EL (cell line): ENCODE data around the gene ALDH3A1.
A peak's percentile ranks its signal among the peaks of the same experiment; 100 is the strongest.
"Not testable (repeated sequence)": the region's sequence is repeated elsewhere in the genome, so short reads cannot be mapped to it uniquely, and the experiment has no call there.

ENCODE experiments used
- DNase-seq: peaks from one replicate; pipeline ENCODE4 v3.0.0-alpha.2; 2016

Gene ALDH3A1

GRCh38 chr17:19747829-19748806 lies at the start of gene ALDH3A1:
Gene ALDH3A1 (minus strand): TSS chr17:19748298. CDS start chr17:19745129, 3,169 bp downstream.
- no peak for DNase-seq

DNA sequence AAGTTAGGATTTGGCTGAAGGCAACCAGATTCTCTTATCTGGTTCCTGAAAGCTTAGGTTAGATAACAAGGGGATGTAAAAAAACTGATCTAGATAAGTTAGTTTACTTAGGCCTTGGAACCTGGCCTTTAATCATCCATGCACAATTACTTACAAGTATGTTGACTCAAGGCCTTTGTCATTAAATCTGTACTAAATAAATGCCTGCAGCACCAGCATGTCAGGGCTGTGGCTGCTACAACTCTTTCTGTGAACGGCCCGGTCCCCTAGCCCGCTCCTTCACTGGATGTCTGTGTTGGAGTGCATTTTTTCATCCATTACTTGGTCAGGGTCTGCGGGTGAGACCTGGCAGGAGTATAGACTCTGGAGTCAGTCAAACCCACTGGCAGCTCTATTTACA lies 48.4 kb upstream of the ALDH3A1 start:
- no peak for DNase-seq

- DNase-seq, result no peak
Measured at GRCh38 chr17:19791918-19792550, 43.9 kb upstream of the ALDH3A1 start.

- no peak for DNase-seq
Measured at GRCh38 chr17:19787733-19788357, 39.7 kb upstream of the ALDH3A1 start.

DNA sequence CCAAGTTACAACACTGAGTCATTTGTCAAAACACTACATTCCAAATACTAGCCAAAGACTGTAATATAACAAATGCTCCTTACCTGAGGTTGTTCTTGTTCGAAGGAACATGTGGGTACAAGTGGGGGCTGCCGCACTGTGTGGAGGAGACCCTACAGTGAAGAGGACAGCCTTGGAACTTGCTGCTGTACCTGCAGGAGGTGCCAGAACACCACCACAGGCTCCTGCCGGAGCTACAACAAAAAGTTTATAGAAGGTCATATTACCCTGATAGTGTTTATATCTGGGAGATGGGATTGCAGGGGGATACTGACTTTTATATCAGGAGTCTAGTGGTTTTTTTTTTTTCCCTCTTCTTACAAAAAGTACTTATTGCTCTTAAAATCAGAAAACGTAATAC lies 37.8 kb upstream of the ALDH3A1 start:
- DNase-seq, result no peak

GRCh38 chr17:19781488-19782458 lies 33.7 kb upstream of the ALDH3A1 start:
- DNase-seq, result no peak

GRCh38 chr17:19780846-19781245 lies 32.7 kb upstream of the ALDH3A1 start:
- no peak for DNase-seq

- DNase-seq, result no peak
Measured at GRCh38 chr17:19773534-19773933, 25.4 kb upstream of the ALDH3A1 start.

DNA sequence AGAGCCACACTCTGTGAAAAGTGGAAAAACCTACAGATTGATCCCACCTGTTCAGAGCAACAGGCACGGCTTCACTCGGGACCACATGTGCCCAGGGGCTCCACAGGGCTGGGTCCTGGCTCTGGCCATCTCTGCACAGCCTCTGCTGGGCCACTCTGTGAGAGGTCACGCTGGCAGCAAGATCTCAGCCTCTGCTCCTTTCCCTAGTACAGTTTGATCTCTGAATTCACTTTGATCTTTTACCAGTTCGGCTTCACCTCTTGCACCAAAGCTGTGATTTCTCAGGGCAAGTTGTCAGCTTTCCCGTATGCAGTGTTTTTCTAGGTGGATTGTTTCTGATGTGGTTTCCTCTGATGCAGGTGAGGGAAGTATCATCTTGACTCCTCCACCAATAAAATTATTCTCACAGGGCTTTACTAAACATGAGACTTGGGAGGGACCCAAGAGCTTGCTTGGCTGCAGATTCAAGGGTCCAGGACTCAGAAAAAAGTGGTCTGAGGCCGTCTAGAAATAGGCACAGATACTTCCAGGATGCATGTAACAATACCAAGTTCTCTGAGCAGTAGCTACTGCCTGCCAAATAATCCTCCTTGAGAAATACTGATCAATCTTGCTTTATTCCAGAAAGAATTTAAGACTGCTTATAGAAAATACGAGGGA lies 24.0 kb upstream of the ALDH3A1 start:
- DNase-seq, result no peak

DNA sequence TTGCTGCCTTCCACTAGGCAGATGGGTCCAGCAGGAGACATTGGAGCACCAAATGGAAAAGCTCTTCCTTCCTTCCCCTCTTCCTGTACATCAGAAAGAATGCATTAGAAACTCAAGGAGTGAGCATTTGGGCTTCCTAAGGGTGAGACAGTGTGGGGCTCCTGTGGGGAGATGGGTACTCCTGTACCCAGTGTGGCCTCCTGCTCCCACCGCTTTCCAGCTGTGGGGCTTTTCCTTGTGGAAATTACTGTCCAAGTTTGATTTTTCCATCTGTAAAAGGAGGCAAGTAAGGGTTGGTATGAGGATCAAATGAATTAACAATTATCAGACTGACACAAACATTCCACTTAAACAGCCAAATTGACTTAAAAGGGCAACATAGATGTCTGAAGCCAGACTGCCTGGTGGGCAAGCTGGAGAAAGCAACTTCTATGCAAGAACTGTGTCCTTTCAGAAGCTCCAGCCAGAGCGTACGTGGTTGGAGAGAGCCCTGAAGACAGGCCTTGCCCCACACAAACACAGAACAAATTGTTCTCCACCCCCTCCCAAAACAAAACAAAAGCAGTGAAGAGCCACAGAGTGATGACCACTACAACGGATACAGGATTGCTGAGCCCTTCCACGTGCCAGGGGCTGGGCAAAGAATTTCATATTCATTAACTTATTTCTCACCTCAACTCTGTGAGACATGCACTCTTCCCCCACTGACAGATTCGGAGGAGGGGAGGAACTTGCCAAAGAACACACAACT lies 23.1 kb upstream of the ALDH3A1 start:
- DNase-seq, result no peak

DNA sequence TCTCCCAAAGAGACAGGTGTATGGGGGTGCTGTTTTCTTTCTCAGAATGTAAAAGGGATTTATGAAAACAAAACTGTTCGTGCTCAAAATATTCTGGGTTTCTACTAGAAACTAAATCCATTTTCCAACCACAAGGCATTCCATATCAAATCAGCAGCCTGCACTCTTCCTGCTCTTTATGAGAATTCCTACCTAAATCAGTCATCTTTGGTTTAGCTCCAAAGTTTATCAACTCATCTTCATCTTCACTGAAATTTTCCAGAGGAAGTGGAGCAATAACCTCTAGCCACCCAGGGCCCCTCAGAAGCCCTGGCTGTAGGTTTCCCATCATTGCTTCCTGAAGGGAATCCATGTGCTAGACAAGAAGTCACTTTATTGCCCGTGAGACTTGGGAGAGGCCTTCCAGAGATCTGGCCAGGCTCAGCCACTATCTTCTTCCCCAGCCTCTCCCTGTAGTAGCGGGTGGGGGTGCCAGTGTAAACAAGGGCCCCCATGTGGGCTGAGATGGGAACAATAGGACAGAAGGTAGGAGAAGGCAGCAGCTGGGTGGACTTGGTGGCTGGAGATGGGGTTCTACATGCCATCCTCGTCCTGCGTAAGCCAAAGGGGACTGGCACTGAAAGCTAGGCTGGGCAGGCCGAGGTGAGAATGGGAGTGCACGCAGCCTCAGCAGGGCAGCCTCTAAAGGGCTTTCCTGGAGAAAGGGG lies 22.0 kb upstream of the ALDH3A1 start:
- peak; percentile 88 for DNase-seq

GRCh38 chr17:19768046-19768782 lies 20.1 kb upstream of the ALDH3A1 start:
- DNase-seq, result no peak

GRCh38 chr17:19766421-19767270 lies 18.5 kb upstream of the ALDH3A1 start:
- peak; percentile 63 for DNase-seq

DNA sequence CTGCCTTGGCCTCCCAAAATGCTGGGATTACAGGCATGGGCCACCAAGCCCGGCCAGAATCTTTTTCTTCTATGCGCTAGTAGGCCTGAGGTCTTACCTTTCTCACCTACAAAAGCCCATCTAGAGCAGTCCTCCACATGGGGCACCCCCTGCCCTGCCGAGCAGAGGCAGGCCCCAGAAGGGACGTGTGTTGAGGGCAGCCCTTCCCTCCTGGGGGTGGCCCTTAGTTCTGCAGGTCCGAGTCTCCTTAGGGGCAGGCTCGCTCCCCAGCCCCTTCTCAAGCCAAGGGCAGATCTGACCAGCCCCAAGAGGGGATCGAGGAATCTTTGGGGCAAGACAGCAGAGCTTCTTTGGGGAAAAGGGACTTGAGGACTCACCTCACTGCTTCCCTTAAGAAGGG lies 17.9 kb upstream of the ALDH3A1 start:
- DNase-seq, result no peak

- DNase-seq, result not testable (repeated sequence)
Measured at GRCh38 chr17:19763991-19764390, 15.9 kb upstream of the ALDH3A1 start.

DNA sequence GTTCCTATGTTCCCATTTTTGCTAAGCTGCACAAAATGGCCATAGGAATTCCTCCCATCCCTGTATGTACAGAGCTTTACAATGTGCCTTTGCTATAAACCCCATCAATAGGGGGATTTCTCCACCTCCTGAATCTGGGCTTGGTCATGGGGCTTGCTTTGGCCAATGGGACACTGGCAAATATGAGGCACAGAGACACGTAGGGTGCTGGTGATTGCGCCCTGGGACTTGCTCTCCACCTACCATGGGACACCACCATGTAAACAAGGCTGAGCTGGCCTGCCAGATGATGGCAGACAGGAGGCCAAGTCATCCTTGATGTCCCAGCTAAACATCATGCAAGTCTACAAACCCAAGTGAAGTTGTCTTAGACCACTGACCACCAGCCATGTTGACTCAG lies 15.3 kb upstream of the ALDH3A1 start:
- DNase-seq, result no peak

GRCh38 chr17:19762515-19762961 lies 14.4 kb upstream of the ALDH3A1 start:
- DNase-seq, result peak; percentile 42

- DNase-seq, result no peak
Measured at GRCh38 chr17:19760746-19761145, 12.6 kb upstream of the ALDH3A1 start.
